Measurements from ENCODE around the gene C2orf68.

DNA sequence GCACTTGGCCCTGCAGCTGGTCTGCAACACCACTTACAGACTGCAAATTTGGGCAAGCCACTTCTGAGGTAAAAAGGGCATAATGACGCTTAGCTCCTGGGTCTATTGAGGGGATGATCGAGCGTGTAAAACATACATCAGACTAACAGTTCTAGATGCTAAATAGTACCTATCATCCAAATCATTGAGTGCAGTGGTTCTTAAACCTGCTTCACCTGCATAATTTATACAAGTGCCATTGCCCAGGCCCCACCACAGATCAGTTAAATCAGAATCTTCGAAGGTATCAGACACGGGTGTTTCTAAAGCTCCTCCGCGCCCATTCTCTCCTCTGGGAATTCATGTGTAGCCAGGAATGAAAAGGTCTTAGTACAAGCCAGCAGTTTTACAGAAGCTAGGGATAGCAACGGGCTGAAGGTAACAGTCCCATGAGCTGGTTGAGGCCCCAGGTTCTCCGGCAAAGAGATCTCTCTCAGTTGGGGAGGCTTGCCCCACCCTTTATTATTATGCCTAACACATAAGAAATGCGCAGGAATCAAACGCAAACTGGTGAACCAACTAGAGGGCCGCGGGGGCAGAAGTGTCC is 17.1 kb downstream of the C2orf68 start:
- TF ChIP-seq, protein P1, sequence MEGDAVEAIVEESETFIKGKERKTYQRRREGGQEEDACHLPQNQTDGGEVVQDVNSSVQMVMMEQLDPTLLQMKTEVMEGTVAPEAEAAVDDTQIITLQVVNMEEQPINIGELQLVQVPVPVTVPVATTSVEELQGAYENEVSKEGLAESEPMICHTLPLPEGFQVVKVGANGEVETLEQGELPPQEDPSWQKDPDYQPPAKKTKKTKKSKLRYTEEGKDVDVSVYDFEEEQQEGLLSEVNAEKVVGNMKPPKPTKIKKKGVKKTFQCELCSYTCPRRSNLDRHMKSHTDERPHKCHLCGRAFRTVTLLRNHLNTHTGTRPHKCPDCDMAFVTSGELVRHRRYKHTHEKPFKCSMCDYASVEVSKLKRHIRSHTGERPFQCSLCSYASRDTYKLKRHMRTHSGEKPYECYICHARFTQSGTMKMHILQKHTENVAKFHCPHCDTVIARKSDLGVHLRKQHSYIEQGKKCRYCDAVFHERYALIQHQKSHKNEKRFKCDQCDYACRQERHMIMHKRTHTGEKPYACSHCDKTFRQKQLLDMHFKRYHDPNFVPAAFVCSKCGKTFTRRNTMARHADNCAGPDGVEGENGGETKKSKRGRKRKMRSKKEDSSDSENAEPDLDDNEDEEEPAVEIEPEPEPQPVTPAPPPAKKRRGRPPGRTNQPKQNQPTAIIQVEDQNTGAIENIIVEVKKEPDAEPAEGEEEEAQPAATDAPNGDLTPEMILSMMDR (IDR thresholded peaks at IDR 0.05), result no peak
- no peak for TF ChIP-seq POLR2A (IDR thresholded peaks at IDR 0.05)

Data from uterus (tissue), 2 donors.